Medulla oblongata (tissue), 1 donor: Measurements from ENCODE around the gene PPP4R2.
"Not testable (repeated sequence)": the region's sequence is repeated elsewhere in the genome, so short reads cannot be mapped to it uniquely, and the experiment has no call there.

Experiments
- DNase-seq: peaks from one replicate; pipeline ENCODE4 v3.0.0-alpha.2; 2015; ENCODE audit errors: extremely low spot score

The PPP4R2 gene

GRCh38 chr3:72977060-72977808 is 19.4 kb upstream of the PPP4R2 start:
- DNase-seq, result no peak

DNA sequence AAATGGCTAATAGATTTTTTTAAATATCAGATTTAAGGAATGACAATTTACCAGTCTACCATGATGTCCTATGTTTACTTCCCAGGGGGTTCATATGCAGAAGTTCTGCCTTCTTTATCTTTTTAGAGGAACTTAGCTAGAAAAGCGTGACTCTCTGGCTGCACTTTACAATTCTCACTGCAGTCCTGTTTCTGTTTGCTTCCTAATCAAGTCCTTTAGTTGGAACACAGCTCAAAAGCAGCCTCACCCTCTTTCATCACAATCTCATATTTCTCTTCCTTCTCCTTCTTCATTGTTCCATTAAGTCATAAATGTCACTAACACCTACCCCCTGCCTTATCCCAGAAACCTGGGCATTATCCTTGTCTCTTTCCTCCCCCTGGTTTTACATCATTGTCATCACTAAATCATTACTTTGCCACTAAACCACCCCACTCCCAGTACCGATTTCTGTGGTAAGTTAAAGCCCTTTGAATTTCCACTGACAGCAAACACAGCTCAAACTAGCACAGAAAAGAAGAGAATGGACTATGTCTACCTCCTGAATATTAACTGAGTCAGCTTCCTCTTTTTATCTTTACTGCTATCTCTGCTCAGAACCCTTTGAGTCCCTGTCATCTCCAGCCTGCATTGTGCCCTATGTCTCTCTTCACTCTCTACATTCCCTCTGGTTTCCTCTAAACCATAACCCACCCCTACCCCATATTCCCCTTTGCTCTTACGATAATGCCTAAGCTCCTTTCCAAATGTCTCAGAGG is 13.8 kb upstream of the PPP4R2 start:
- DNase-seq, result no peak

DNA sequence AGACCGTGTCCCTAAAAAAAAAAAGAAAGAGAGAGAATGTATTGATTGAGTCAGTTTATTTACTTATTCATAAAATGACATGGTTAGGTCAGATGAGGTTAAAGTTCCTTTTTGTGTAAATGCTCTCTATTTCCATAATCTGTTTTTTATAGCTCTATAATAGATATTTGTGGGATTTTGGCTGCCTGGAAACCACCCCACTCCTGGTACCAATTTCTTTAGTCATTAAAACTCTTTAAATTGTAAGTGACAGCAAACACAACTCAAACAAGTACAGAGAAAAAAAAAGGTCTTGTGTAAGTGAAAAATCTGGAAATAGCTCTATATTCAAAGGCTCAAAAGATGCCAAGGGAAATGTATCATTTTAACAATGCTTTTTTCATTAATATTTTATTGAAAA is 11.0 kb upstream of the PPP4R2 start:
- no peak for DNase-seq

GRCh38 chr3:72990701-72991395 is 5.8 kb upstream of the PPP4R2 start:
- DNase-seq, result no peak

DNA sequence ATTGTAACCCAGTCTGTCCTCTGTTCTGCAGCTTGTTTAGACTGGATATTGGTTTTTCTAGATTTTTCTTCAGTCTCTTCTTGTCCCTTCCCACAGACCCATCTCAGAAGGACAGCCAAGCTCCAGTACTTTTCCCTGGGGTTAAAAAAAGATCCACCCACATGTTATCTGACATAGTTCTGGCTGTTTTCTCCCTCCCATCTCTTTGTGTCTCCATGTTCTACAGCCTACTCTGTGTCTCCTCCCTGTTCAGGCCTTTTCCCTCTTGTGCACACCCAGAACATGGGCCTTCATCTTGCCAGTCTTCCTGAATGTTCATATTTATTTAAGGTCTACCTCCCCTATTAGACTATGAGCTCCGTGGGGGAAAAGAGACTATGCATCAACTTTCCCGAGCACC is 5.1 kb upstream of the PPP4R2 start:
- no peak for DNase-seq

DNA sequence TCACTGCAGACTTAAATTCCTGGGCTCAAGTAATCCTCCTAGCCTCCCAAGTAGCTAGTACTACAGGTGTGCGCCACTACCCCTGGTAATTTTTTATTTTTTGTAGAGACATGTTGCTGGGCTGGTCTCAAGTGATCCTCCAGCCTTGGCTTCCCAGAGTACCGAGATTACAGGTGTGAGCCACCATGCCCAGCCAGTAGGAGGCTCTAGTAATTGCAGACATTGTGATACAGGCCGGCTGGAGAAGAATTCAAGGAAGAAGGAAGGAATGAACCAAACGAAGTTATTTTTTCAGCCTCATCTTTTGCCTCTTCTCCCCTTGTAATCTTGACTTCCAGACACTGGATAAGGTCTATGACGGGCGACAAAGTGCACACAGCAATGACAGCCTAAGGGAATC is 3.2 kb upstream of the PPP4R2 start:
- DNase-seq, result no peak

DNA sequence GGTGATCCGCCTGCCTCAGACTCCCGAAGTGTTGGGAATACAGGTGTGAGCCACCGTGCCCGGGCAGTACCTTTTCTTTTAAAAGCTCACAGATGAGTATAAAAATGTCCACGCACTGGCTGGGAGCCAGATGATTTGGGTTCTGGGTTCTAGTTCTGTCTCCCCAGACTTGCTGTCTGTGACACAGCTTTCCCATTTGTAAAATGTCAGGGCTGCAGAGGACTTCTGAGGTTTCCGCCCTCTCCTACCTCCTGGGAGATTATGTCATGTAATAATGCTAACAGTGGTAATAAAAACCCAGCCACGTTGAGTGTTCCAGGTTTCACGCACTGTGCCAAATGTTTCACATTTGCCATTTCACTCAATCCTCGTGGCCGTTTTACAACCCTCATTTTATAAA is 1.3 kb upstream of the PPP4R2 start:
- DNase-seq, result no peak

- no peak for DNase-seq
Observed at GRCh38 chr3:72996121-72996472, 514 bp upstream of the PPP4R2 start.

DNA sequence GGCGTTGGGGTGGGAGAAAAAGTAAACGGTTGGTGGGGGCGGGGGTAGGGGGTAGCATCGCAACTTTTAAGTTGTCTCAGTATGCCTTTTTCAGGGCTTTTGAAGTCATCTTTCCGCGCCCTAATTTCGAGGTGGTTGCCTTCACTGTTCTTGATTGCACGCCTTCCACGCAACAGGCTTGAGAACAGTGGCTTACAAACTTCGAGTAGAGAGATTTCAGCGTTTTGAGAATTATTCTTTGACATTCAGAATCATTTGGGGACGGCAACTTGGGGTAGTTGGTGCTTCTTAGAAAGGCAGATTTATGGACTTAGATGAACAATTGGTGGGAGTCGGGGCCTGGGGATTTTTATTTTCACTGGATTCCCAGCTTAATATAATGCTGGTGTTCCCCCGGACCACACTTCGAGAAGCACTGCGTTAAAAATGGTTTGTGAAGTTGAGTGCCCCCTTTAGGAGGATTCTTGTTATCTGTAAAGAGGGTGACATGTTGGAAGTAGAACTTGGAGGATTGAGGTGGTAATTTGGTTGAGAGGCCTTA is 880 bp downstream of the PPP4R2 start:
- DNase-seq, result peak; percentile 84

DNA sequence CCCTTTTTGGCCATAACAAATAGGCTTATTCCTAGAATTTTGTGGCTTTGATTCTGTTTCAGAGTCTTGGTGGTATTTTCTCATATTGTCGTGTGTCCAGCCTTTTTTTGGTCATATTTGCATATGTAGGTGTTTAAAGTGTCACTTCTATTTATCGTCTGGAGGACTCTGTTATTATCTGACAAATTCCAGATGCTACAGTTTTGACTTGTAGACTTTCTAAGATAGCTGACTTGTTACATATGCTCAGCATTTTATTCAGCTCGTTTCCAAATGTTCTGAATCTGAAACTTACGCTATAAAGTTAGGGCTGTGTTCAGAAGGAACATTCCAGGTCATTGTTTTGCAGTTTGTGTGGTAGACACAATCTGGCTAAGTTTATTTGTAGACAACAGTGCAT is 1.9 kb downstream of the PPP4R2 start:
- no peak for DNase-seq

- DNase-seq, result no peak
Observed at GRCh38 chr3:72999951-73000350, 3.3 kb downstream of the PPP4R2 start.

DNA sequence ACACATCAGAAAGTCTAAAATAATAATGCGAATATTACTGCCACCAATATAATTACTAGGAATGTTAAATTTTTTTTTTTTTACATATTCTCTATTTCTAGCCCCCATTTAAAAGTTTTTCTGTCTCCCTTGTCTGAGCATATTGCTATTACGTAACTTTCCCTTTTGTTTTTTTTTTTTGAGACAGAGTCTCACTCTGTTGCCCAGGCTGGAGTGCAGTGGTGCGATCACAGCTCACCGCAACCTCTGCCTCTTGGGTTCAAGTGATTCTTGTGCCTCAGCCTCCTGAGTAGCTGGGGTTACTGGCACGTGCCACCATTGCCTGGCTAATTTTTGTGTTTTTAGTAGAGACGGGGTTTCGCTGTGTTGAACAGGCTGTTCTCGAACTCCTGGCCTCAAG is 6.4 kb downstream of the PPP4R2 start:
- DNase-seq, result not testable (repeated sequence)

DNA sequence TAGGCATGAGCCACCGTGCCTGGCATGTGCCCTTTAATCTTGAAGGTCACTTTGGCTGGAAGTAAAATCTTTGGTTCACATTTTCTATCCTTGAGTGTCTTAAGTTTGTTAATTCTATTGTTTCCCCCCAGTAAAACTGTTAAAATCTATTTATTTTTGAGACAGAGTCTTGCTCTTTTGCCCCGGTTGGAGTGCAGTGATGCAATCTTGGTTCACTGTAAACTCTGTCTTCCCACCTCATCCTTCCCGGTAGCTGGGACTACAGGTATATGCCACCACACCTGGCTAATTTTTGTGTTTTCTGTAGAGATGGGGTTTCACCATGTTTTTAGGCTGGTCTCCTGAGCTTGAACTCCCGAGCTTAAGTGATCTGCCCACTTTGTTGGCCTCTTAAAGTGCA is 7.7 kb downstream of the PPP4R2 start:
- DNase-seq, result no peak

DNA sequence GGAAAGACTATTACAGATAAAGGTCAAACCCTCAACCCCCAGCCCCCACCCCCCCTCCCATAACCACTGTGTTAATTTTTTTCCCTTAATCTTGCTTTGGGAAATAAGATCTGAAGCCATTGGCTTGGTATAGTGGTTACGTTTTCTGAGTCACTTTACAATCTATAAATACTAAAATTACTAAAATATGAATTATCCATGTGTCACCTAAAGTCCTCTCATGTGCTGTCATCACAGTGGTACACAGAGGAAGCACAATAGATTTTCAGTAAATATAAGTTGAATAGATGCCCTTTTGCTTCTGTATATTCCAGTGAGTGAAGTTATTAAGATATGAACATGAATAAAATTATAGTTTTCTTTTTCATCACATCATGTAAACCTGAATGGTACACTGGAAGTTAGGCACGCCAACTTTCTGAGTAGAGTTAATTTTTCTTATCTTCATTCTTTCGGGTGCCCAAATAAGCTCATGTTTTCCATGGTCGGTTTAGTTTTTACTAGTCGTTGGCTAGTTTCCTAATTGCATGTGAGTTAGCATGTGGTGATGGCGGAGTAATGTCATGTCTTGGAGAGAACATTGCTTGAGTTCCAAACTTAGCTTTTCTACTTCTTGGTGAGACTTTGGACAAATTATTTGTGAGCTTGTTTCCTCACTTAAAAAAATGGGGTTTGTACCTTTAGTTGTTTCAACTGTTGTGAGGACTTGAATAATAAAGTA is 11.5 kb downstream of the PPP4R2 start:
- no peak for DNase-seq

DNA sequence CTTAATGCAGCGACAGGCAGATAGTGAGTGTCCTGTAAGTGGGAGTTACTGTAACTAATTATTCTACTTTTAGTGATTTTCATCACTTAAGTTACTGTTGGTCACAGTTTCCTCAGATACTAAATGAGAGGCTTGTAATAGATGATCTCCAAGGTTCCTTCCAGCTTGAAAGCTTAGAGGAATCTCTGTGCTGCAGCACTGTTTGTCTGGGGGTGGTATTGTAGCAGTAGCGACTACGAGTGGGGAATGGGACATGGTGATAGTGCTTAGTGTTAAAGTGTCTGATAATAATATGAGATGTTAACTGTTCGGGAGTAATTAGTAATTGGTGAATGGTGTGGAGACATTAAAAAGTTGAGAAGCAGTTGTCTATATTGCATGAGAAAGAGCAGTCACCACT is 12.4 kb downstream of the PPP4R2 start:
- DNase-seq, result no peak

GRCh38 chr3:73009750-73010149 is 13.1 kb downstream of the PPP4R2 start:
- no peak for DNase-seq

DNA sequence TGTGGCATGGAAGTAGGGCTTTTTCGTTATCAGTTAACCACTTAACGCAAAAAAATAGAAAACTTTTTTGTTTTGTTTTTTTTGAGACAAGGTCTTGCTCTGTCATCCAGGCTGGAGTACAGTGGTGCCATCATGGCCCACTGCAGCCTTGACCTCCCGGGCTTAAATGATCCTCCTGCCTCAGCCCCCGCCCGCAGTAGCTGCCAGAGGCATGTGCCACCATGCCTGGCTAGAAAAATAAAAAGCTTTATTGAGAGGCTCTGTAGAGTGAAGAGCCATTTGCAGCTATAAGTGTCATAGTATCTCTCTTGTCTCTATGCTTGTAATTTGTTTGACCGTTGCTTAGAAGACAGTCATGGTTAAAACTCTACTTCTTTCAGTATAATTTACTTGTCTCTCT is 13.5 kb downstream of the PPP4R2 start:
- no peak for DNase-seq

- DNase-seq, result no peak
Observed at GRCh38 chr3:73018298-73018697, 21.7 kb downstream of the PPP4R2 start.

DNA sequence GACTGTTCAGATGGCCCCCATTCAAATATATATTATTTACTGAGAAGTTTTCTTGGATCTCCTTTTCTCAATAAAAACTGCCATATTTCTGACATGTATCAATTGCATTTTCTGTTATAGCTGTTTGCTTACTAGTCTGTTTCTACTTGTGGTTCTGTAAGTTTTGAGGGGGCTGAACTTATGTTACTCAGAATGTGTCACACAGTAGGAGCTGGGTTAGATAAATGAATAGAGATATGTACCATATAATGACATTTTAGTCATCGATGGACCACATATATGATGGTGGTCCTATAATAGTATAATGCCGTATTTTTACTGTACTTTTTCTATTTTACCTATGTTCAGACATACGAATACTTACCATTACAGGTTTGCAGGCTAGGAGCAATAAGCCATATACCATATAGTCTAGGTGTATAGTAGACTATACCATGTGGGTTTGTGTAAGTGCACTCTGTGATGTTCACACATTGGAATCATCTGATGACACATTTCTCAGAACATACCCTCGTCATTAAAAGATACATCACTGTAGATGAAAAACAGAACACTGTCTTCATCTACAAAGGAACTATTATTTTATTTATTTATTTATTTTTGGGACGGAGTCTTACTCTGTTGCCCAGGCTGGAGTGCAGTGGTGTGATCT is 22.3 kb downstream of the PPP4R2 start:
- no peak for DNase-seq

DNA sequence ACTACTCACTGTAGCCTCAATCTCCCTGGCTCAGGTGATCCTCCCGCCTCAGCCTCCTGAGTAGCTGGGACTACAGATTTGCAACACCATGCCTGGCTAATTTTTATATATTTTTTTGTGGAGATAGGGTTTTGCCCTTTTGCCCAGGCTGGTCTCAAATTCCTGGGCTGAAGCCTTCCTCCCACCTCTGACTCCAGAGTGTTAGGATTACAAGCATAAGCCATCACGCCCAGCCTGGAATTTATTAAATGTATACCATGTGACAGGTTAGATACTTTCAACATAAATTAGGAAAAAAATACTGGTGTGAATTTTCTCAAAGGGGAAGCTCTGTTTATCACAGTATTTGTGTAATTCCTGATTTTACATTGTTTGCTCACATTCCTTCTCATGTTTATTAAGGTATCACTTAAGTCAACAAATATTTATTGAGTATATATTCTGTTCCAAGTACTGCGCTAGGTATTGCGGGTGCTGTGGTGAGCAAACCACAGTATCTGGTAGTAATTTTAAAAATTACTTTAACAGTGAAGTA is 24.8 kb downstream of the PPP4R2 start:
- no peak for DNase-seq

- DNase-seq, result no peak
Observed at GRCh38 chr3:73024836-73025235, 28.2 kb downstream of the PPP4R2 start.
